ENCODE measurements around the gene ARL5A. TPM values are rescaled to one million over a fixed set of nuclear protein-coding genes. Genes with fewer than 3 reads are reported as not detected.

Gene ARL5A
- total RNA-seq, 2 donors from 2014 or later: 44.1 to 133 TPM

GRCh38 chr2:151771599-151772358 lies 56.4 kb downstream of the ARL5A start:
- H3K4me1 ChIP-seq (ENCODE audit: control insufficient read depth in 1 of 2, low read depth in 2 of 2): peaks cover 8 to 14% of the 10 kb centered on the region in 2 donors
- no peak for TF ChIP-seq CTCF (IDR thresholded peaks at IDR 0.05)
- peaks cover 6% of the 10 kb centered on the region for H3K36me3 ChIP-seq
- H3K27ac ChIP-seq: no peak overlapping the region
- DNase-seq (ENCODE audit: low spot score) (no peak), ATAC-seq (ENCODE audit: insufficient number of reproducible peaks, low FRiP score, low read depth) (no peak)
- no peaks in the 10 kb centered on the region for H3K27me3 ChIP-seq (replicated peaks; ENCODE audit: insufficient read depth)
- H3K9me3 ChIP-seq: peaks cover 2% of the 10 kb centered on the region
- H3K4me3 ChIP-seq: no peak overlapping the region

GRCh38 chr2:151770995-151771394 lies 57.2 kb downstream of the ARL5A start:
- ATAC-seq (ENCODE audit: insufficient number of reproducible peaks, low FRiP score, low read depth) (no peak), DNase-seq (ENCODE audit: low spot score) (no peak)
- no peak overlapping the region for H3K4me3 ChIP-seq
- TF ChIP-seq CTCF (IDR thresholded peaks at IDR 0.05): no peak
- peaks cover 4% of the 10 kb centered on the region for H3K36me3 ChIP-seq
- peaks cover 2% of the 10 kb centered on the region for H3K9me3 ChIP-seq
- no peaks in the 10 kb centered on the region for H3K27me3 ChIP-seq (replicated peaks; ENCODE audit: insufficient read depth)
- no peak overlapping the region for H3K27ac ChIP-seq
- peaks cover 8 to 14% of the 10 kb centered on the region in 2 donors for H3K4me1 ChIP-seq (ENCODE audit: control insufficient read depth in 1 of 2, low read depth in 2 of 2)

GRCh38 chr2:151769606-151770005 lies 58.6 kb downstream of the ARL5A start:
- Histone ChIP-seq H3K27ac (no peak overlapping the region), H3K9me3 (peaks cover 2% of the 10 kb centered on the region), H3K4me3 (no peak overlapping the region), H3K27me3 (replicated peaks; ENCODE audit: insufficient read depth) (no peaks in the 10 kb centered on the region), H3K36me3 (no peaks in the 10 kb centered on the region), H3K4me1 (ENCODE audit: control insufficient read depth in 1 of 2, low read depth in 2 of 2) (peaks cover 5 to 8% of the 10 kb centered on the region in 2 donors)
- ATAC-seq (ENCODE audit: insufficient number of reproducible peaks, low FRiP score, low read depth) (no peak), DNase-seq (ENCODE audit: low spot score) (no peak)
- TF ChIP-seq CTCF (IDR thresholded peaks at IDR 0.05): no peak

GRCh38 chr2:151767536-151767935 lies 60.7 kb downstream of the ARL5A start:
- Histone ChIP-seq H3K4me3 (no peak overlapping the region), H3K9me3 (peaks cover 2% of the 10 kb centered on the region), H3K4me1 (ENCODE audit: control insufficient read depth in 1 of 2, low read depth in 2 of 2) (no peaks in the 10 kb centered on the region), H3K36me3 (no peaks in the 10 kb centered on the region), H3K27ac (no peak overlapping the region), H3K27me3 (replicated peaks; ENCODE audit: insufficient read depth) (no peaks in the 10 kb centered on the region)
- DNase-seq (ENCODE audit: low spot score) (no peak), ATAC-seq (ENCODE audit: insufficient number of reproducible peaks, low FRiP score, low read depth) (no peak)
- no peak for TF ChIP-seq CTCF (IDR thresholded peaks at IDR 0.05)

- no peak overlapping the region for H3K27ac ChIP-seq
- ATAC-seq (ENCODE audit: insufficient number of reproducible peaks, low FRiP score, low read depth) (no peak), DNase-seq (ENCODE audit: low spot score) (no peak)
- H3K9me3 ChIP-seq: peaks cover 2% of the 10 kb centered on the region
- H3K4me3 ChIP-seq: no peak overlapping the region
- H3K27me3 ChIP-seq (replicated peaks; ENCODE audit: insufficient read depth): no peaks in the 10 kb centered on the region
- H3K4me1 ChIP-seq (ENCODE audit: control insufficient read depth in 1 of 2, low read depth in 2 of 2): no peaks in the 10 kb centered on the region
- no peaks in the 10 kb centered on the region for H3K36me3 ChIP-seq
- no peak for TF ChIP-seq CTCF (IDR thresholded peaks at IDR 0.05)
Measured at GRCh38 chr2:151766437-151767153, 61.6 kb downstream of the ARL5A start.
